H9 (cell line): ENCODE data around the gene BEGAIN. TPM values are rescaled to one million over a fixed set of nuclear protein-coding genes. Genes with fewer than 3 reads are reported as not detected.

Experiments
- DNase-seq: peaks from one replicate; pipeline ENCODE4 v3.0.0-alpha.2; 2017
- H2AFZ ChIP-seq: one replicate; pipeline ENCODE4 v1.6.1; 2013; ENCODE audit warnings: mild to moderate bottlenecking, low read length, control low read depth, moderate library complexity
- H2AK5ac ChIP-seq: 2 replicates; pipeline ENCODE4 v1.6.1; 2013; ENCODE audit warnings: low read length, control low read depth, mixed read lengths; ENCODE audit not compliant: insufficient read length
- H2BK120ac ChIP-seq: one replicate; pipeline ENCODE4 v1.6.1; 2013; ENCODE audit warnings: low read depth, mild to moderate bottlenecking, low read length, control low read depth, inconsistent platforms; ENCODE audit not compliant: poor library complexity, severe bottlenecking
- H2BK12ac ChIP-seq: 2 replicates; pipeline ENCODE4 v1.6.1; 2013; ENCODE audit warnings: low read length, control low read depth, mixed read lengths, low read depth; ENCODE audit not compliant: insufficient read length
- H2BK15ac ChIP-seq: 2 replicates; pipeline ENCODE4 v1.6.1; 2013; ENCODE audit warnings: low read depth, low read length, control low read depth
- H2BK20ac ChIP-seq: one replicate; pipeline ENCODE4 v1.6.1; 2013; ENCODE audit warnings: low read depth, mild to moderate bottlenecking, low read length, control low read depth, inconsistent platforms; ENCODE audit not compliant: poor library complexity, severe bottlenecking
- H2BK5ac ChIP-seq: 2 replicates; pipeline ENCODE4 v1.6.1; 2013; ENCODE audit warnings: low read length, control low read depth, mixed read lengths; ENCODE audit not compliant: insufficient read length
- H3K14ac ChIP-seq: 2 replicates; pipeline ENCODE4 v1.6.1; 2013; ENCODE audit warnings: low read length, control low read depth; ENCODE audit not compliant: insufficient read depth
- H3K18ac ChIP-seq: 2 replicates; pipeline ENCODE4 v1.6.1; 2013; ENCODE audit warnings: low read depth, mild to moderate bottlenecking, mixed read lengths, low read length, control low read depth; ENCODE audit not compliant: insufficient read length
- H3K23ac ChIP-seq: 2 replicates; pipeline ENCODE4 v1.6.1; 2013; ENCODE audit warnings: low read length, control low read depth, mixed read lengths, low read depth; ENCODE audit not compliant: insufficient read length
- H3K23me2 ChIP-seq: 2 replicates; pipeline ENCODE4 v1.6.1; 2013; ENCODE audit warnings: low read depth, mild to moderate bottlenecking, mixed read lengths, low read length, control low read depth; ENCODE audit not compliant: insufficient read length, poor library complexity, severe bottlenecking
- H3K27ac ChIP-seq: 2 replicates; pipeline ENCODE4 v1.5.1; 2013; ENCODE audit warnings: low read length, control low read depth, mixed read lengths, low read depth; ENCODE audit not compliant: insufficient read length
- H3K27me3 ChIP-seq: 2 replicates; pipeline ENCODE4 v1.6.1; 2013; ENCODE audit warnings: low read length, control low read depth, inconsistent platforms; ENCODE audit not compliant: insufficient read depth
- H3K4ac ChIP-seq: 2 replicates; pipeline ENCODE4 v1.6.1; 2013; ENCODE audit warnings: low read depth, mild to moderate bottlenecking, control low read depth, inconsistent platforms, low read length, moderate library complexity
- H3K4me1 ChIP-seq: 2 replicates; pipeline ENCODE4 v1.6.1; 2013; ENCODE audit warnings: low read length, control low read depth, inconsistent platforms; ENCODE audit not compliant: insufficient read depth
- H3K4me2 ChIP-seq: 2 replicates; pipeline ENCODE4 v1.6.1; 2013; ENCODE audit warnings: low read length, control low read depth, mixed read lengths; ENCODE audit not compliant: insufficient read length, insufficient read depth
- H3K56ac ChIP-seq: 2 replicates; pipeline ENCODE4 v1.6.1; 2013; ENCODE audit warnings: low read depth, mild to moderate bottlenecking, mixed read lengths, low read length, control low read depth; ENCODE audit not compliant: insufficient read length
- H3K79me1 ChIP-seq: 2 replicates; pipeline ENCODE4 v1.6.1; 2013; ENCODE audit warnings: low read depth, mild to moderate bottlenecking, moderate library complexity, low read length, control low read depth, inconsistent platforms; ENCODE audit not compliant: insufficient read depth, poor library complexity, severe bottlenecking
- H3K79me2 ChIP-seq: 2 replicates; pipeline ENCODE4 v1.6.1; 2013; ENCODE audit warnings: low read length, control low read depth, inconsistent platforms; ENCODE audit not compliant: insufficient read depth
- H3K9ac ChIP-seq: 2 replicates; pipeline ENCODE4 v1.6.1; 2013; ENCODE audit warnings: low read length, control low read depth, mixed read lengths; ENCODE audit not compliant: insufficient read length; ENCODE audit errors: extremely low read depth
- H3K9me3 ChIP-seq: one replicate; pipeline ENCODE4 v1.6.1; 2013; ENCODE audit warnings: low read depth, low read length, inconsistent platforms; ENCODE audit not compliant: control insufficient read depth
- H3T11ph ChIP-seq: one replicate; pipeline ENCODE4 v1.6.1; 2013; ENCODE audit warnings: mild to moderate bottlenecking, low read length, control low read depth, inconsistent platforms
- H4K20me1 ChIP-seq: one replicate; pipeline ENCODE4 v1.6.1; 2013; ENCODE audit not compliant: control insufficient read depth, insufficient read length, insufficient read depth
- H4K5ac ChIP-seq: 2 replicates; pipeline ENCODE4 v1.6.1; 2013; ENCODE audit warnings: low read depth, mild to moderate bottlenecking, mixed read lengths, low read length, control low read depth; ENCODE audit not compliant: insufficient read length
- H4K8ac ChIP-seq: replicated peaks from 2 replicates; pipeline ENCODE4 v1.6.1; 2013; ENCODE audit warnings: low read length, control low read depth, mixed read lengths, low read depth; ENCODE audit not compliant: insufficient read length
- H4K91ac ChIP-seq: 2 replicates; pipeline ENCODE4 v1.6.1; 2013; ENCODE audit warnings: low read depth, mild to moderate bottlenecking, moderate library complexity, mixed read lengths, low read length, control low read depth; ENCODE audit not compliant: insufficient read length
- H3K27ac Mint-ChIP-seq, 3 experiments: 2 replicates in 2 of 3; 3 replicates in 1 of 3; pipeline ENCODE4 v1.8.0; 2020 to 2021; ENCODE audit warnings: mixed read lengths in 3 of 3, mild to moderate bottlenecking in 1 of 3, moderate library complexity in 1 of 3
- H3K27me3 Mint-ChIP-seq: 2 replicates; pipeline ENCODE4 v1.8.0; 2021; ENCODE audit warnings: low read depth, mild to moderate bottlenecking, moderate library complexity, mixed read lengths
- H3K36me3 Mint-ChIP-seq, 3 experiments: 2 replicates in 2 of 3; 3 replicates in 1 of 3; pipeline ENCODE4 v1.8.0; 2020 to 2021; ENCODE audit warnings: low read depth in 3 of 3, mixed read lengths in 3 of 3; ENCODE audit not compliant: insufficient read depth in 1 of 3
- H3K4me1 Mint-ChIP-seq, 2 experiments: 2 replicates each; pipeline ENCODE4 v1.8.0; 2020; ENCODE audit warnings: mixed read lengths in 2 of 2
- H3K4me3 Mint-ChIP-seq, 2 experiments: 2 replicates in 1 of 2; 3 replicates in 1 of 2; pipeline ENCODE4 v1.8.0; 2020 to 2021; ENCODE audit warnings: mild to moderate bottlenecking in 2 of 2, mixed read lengths in 2 of 2, moderate library complexity in 1 of 2
- H3K9me3 Mint-ChIP-seq, 2 experiments: 2 replicates in 1 of 2; 3 replicates in 1 of 2; pipeline ENCODE4 v1.8.0; 2020; ENCODE audit warnings: mild to moderate bottlenecking in 2 of 2, mixed read lengths in 2 of 2, moderate library complexity in 1 of 2
- CTCF ChIP-seq: fragments of 200-600 bp; sonication (generic); conservative IDR thresholded peaks from 3 replicates; pipeline ENCODE4 v1.8.0; 2021; ENCODE audit warnings: antibody characterized with exemption, mild to moderate bottlenecking
- WGBS: extraction: QIAGEN DNeasy Blood & Tissue Kit; methylation state at CpG from one replicate; pipeline ENCODE4 v1.1.7; 2013; ENCODE audit warnings: missing lambda C conversion rate, low lambda C conversion rate, mixed read lengths; ENCODE audit not compliant: insufficient read length; ENCODE audit errors: extremely low coverage; 5-methylcytosine and 5-hydroxymethylcytosine counted together
- total RNA-seq: library from RNA; stranded (reverse); gene quantifications from 2 replicates; pipeline ENCODE4 v1.2.1, GENCODE V29; 2021

The BEGAIN gene
- total RNA-seq, 1 experiment from 2014 or later: 2.6 TPM

GRCh38 chr14:100569734-100570286 lies 17.4 kb downstream of the BEGAIN start:
- Mint-ChIP-seq H3K27me3 (peaks cover 65% of the 10 kb centered on the region), H3K9me3 (no peaks in the 10 kb centered on the region), H3K36me3 (no peaks in the 10 kb centered on the region), H3K4me1 (peaks cover 14 to 30% of the 10 kb centered on the region in 2 experiments), H3K4me3 (peak overlapping the region; percentile 55 to 82), H3K27ac (no peak overlapping the region)
- no peak overlapping the region for H4K5ac ChIP-seq
- no peak overlapping the region for H2BK15ac ChIP-seq
- WGBS: no CpG with 5 or more reads among the region's 14 CpGs
- H3K14ac ChIP-seq: no peak overlapping the region
- H2BK20ac ChIP-seq: no peak overlapping the region
- H4K20me1 ChIP-seq: peaks cover under 1% of the 10 kb centered on the region
- TF ChIP-seq CTCF: no peak
- no peak overlapping the region for H2BK120ac ChIP-seq
- peaks cover 2% of the 10 kb centered on the region; the same call in 1 of the 2 replicates for H3K4me1 ChIP-seq
- no peak overlapping the region for H2BK12ac ChIP-seq
- H3K56ac ChIP-seq: no peak overlapping the region
- no peak overlapping the region for H3K4ac ChIP-seq
- H3K9ac ChIP-seq: no peak overlapping the region
- peaks cover 15% of the 10 kb centered on the region for H3K27me3 ChIP-seq
- H2AFZ ChIP-seq: no peak overlapping the region
- H3K27ac ChIP-seq: no peak overlapping the region
- no peak overlapping the region for H2BK5ac ChIP-seq
- peak overlapping the region; percentile 71 for H3K4me2 ChIP-seq
- H3K9me3 ChIP-seq: no peaks in the 10 kb centered on the region
- no peak for DNase-seq
- no peak overlapping the region for H3K18ac ChIP-seq
- no peak overlapping the region for H3T11ph ChIP-seq
- H3K23ac ChIP-seq: no peak overlapping the region
- no peak overlapping the region for H4K8ac ChIP-seq
- H4K91ac ChIP-seq: no peak overlapping the region
- H3K23me2 ChIP-seq: peaks cover 8% of the 10 kb centered on the region
- no peak overlapping the region for H2AK5ac ChIP-seq
- H3K79me1 ChIP-seq: no peaks in the 10 kb centered on the region
- no peaks in the 10 kb centered on the region for H3K79me2 ChIP-seq
